Endothelial cell of umbilical vein (primary cell): ENCODE data around the gene IFI27. TPM values are rescaled to one million over a fixed set of nuclear protein-coding genes. Genes with fewer than 3 reads are reported as not detected.

Experiments
- BruUV-seq: library from RNA; stranded (reverse); fragments of 400-500 nt; replicated peaks from 2 replicates; lab custom pipeline; 2021; lab: Mats Ljungman, UMichigan
- CTCF ChIA-PET: fragments of 300-600, 350-600 bp; sonication (Branson Sonifier 250); formaldehyde crosslinking; loops from one replicate; lab custom pipeline; 2021; ENCODE audit warnings: antibody characterized with exemption, inconsistent platforms; lab: Charles Lee
- POLR2A ChIA-PET: fragments of 300-600, 350-600 bp; sonication (Branson Sonifier 250); formaldehyde crosslinking; loops from one replicate; lab custom pipeline; 2021; ENCODE audit warnings: antibody characterized with exemption, inconsistent platforms; lab: Charles Lee
- DNase-seq: peaks from one replicate; pipeline ENCODE4 v3.0.0-alpha.2; 2011; ENCODE audit warnings: low read depth, low spot score
- FAIRE-seq: peaks from 2 replicates; lab custom pipeline; 2011; peaks lifted over from hg19 to GRCh38; lab: Jason Lieb, UNC
- H2AFZ ChIP-seq: 2 replicates; pipeline ENCODE4 v1.6.0; 2012; ENCODE audit warnings: low read depth, low read length, control low read depth, inconsistent platforms
- H3K27ac ChIP-seq: 2 replicates; pipeline ENCODE4 v1.5.1; 2011; ENCODE audit warnings: low read depth, mild to moderate bottlenecking, control low read depth, low read length, moderate library complexity; ENCODE audit not compliant: insufficient read depth
- H3K27me3 ChIP-seq, 2 experiments: 2 replicates each; pipeline versions ENCODE4 v1.6.0 to v1.6.1; 2011; ENCODE audit warnings: low read length in 2 of 2, mixed read lengths in 1 of 2; ENCODE audit not compliant: control insufficient read depth in 2 of 2, insufficient read depth in 2 of 2
- H3K36me3 ChIP-seq, 2 experiments: 2 replicates in 1 of 2; 3 replicates in 1 of 2; pipeline ENCODE4 v1.5.1; 2011; ENCODE audit warnings: low read length in 2 of 2, mild to moderate bottlenecking in 1 of 2, moderate library complexity in 1 of 2; ENCODE audit not compliant: control insufficient read depth in 2 of 2, insufficient read depth in 2 of 2; ENCODE audit errors: extremely low read depth in 1 of 2
- H3K4me1 ChIP-seq: 3 replicates; pipeline ENCODE4 v1.5.1; 2011; ENCODE audit warnings: mild to moderate bottlenecking, low read length; ENCODE audit not compliant: control insufficient read depth, insufficient read depth; ENCODE audit errors: extremely low read depth
- H3K4me2 ChIP-seq: 2 replicates; pipeline ENCODE4 v1.6.1; 2011; ENCODE audit warnings: low read length, control low read depth, mixed read lengths; ENCODE audit not compliant: insufficient read depth
- H3K4me3 ChIP-seq, 3 experiments: fragments of 200-600 bp in 1 of 3; sonication (generic), shearing (Covaris generic) in 1 of 3; replicated peaks in 1 of 3; 2 replicates each; pipeline ENCODE4 v1.5.1; 2011 to 2016; ENCODE audit warnings: control low read depth in 3 of 3, low read length in 3 of 3, mild to moderate bottlenecking in 2 of 3, inconsistent platforms in 1 of 3, low read depth in 1 of 3, moderate library complexity in 1 of 3; ENCODE audit not compliant: insufficient read depth in 1 of 3
- H3K79me2 ChIP-seq: 2 replicates; pipeline ENCODE4 v1.6.0; 2012; ENCODE audit warnings: low read length, inconsistent platforms; ENCODE audit not compliant: control insufficient read depth, insufficient read depth
- H3K9ac ChIP-seq: replicated peaks from 2 replicates; pipeline ENCODE3; 2011; ENCODE audit warnings: low read length, control low read depth; ENCODE audit not compliant: insufficient read depth; ENCODE audit errors: extremely low read depth
- H3K9me1 ChIP-seq: replicated peaks from 3 replicates; pipeline ENCODE4 v1.6.0; 2011; ENCODE audit warnings: mild to moderate bottlenecking, low read length; ENCODE audit not compliant: control insufficient read depth, insufficient read depth; ENCODE audit errors: extremely low read depth
- H3K9me3 ChIP-seq: replicated peaks from 2 replicates; pipeline ENCODE4 v1.5.1; 2012; ENCODE audit warnings: low read length, inconsistent platforms; ENCODE audit not compliant: control insufficient read depth, insufficient read depth
- H4K20me1 ChIP-seq: replicated peaks from 2 replicates; pipeline ENCODE3; 2011; ENCODE audit warnings: mild to moderate bottlenecking, low read length; ENCODE audit not compliant: control insufficient read depth, insufficient read depth; ENCODE audit errors: extremely low read depth
- EZH2 ChIP-seq: IDR thresholded peaks from 2 replicates; pipeline ENCODE4 v1.6.1; 2012; ENCODE audit warnings: borderline replicate concordance, low read depth, mild to moderate bottlenecking, moderate library complexity, low read length, inconsistent platforms; ENCODE audit not compliant: severe bottlenecking
- FOS ChIP-seq: IDR thresholded peaks from 2 replicates; pipeline ENCODE4 v1.6.1; 2011; ENCODE audit warnings: mild to moderate bottlenecking, low read length, moderate library complexity, borderline replicate concordance; ENCODE audit not compliant: insufficient read depth
- GATA2 ChIP-seq: IDR thresholded peaks from 2 replicates; pipeline ENCODE4 v1.7.0; 2011; ENCODE audit warnings: low read depth, mild to moderate bottlenecking, moderate library complexity, mixed read lengths, low read length; ENCODE audit not compliant: insufficient read length, insufficient read depth
- JUN ChIP-seq: IDR thresholded peaks from 2 replicates; pipeline ENCODE4 v1.6.1; 2011; ENCODE audit warnings: borderline replicate concordance, low read depth; ENCODE audit not compliant: insufficient read length, insufficient read depth
- MYC ChIP-seq: IDR thresholded peaks from one replicate; pipeline ENCODE4 v1.6.1; 2011; ENCODE audit warnings: mild to moderate bottlenecking, low read depth, low read length
- POLR2A ChIP-seq: IDR thresholded peaks from 2 replicates; pipeline ENCODE4 v1.6.1; 2012; ENCODE audit warnings: low read depth, mild to moderate bottlenecking, control low read depth, low read length
- POLR2AphosphoS5 ChIP-seq: IDR thresholded peaks from 2 replicates; pipeline ENCODE4 v1.6.1; 2012; ENCODE audit warnings: low read depth, mild to moderate bottlenecking, control low read depth, low read length, moderate library complexity; ENCODE audit not compliant: insufficient read depth
- dilution Hi-C: fragments of 300-500 bp; cut with MboI; formaldehyde crosslinking; loops from one replicate; pipeline ENCODE4 v1.15.0; 2019; ENCODE audit warnings: low sequenced_read_pairs; ENCODE audit not compliant: extremely low pct_ligation_motif_present
- intact Hi-C: fragments of 100-400 bp; cut with micrococcal nuclease; formaldehyde crosslinking; loops from one replicate; pipeline ENCODE4 v1.10.0; 2022
- polyA plus RNA-seq, 4 experiments: library from polyadenylated mRNA; depleted of rRNA in 3 of 4; stranded (reverse) in 3 of 4; unstranded in 1 of 4; fragments of >200 nt; gene quantifications; 2 replicates each; pipeline versions ENCODE4 v1.2.1 to v1.2.3, GENCODE V29; 2011 to 2012; ENCODE audit warnings: missing spikeins in 1 of 4
- total RNA-seq: library from RNA; stranded (reverse); gene quantifications from 2 replicates; pipeline ENCODE4 v1.2.3, GENCODE V29; 2021
- TF ChIP-seq, protein P1 (sequence below): IDR thresholded peaks from 2 replicates; pipeline ENCODE4 v1.6.1; 2011; ENCODE audit not compliant: insufficient read depth, insufficient read length
- TF ChIP-seq, protein P2 (sequence below), 2 donors: IDR thresholded peaks; 1 replicate in 1 of 2; 2 replicates in 1 of 2; pipeline ENCODE4 v1.5.1; 2011; ENCODE audit warnings: low read length in 2 of 2, mild to moderate bottlenecking in 2 of 2, moderate library complexity in 2 of 2, control low read depth in 1 of 2, inconsistent platforms in 1 of 2, low read depth in 1 of 2; ENCODE audit not compliant: insufficient read depth in 1 of 2; ENCODE audit errors: extremely low read depth in 1 of 2

Gene IFI27
- total and polyA plus RNA-seq, 2 donors (not counting 3 experiments of a cell fraction or from before 2014, with no cell fraction given): 126 to 1,265 TPM

DNA sequence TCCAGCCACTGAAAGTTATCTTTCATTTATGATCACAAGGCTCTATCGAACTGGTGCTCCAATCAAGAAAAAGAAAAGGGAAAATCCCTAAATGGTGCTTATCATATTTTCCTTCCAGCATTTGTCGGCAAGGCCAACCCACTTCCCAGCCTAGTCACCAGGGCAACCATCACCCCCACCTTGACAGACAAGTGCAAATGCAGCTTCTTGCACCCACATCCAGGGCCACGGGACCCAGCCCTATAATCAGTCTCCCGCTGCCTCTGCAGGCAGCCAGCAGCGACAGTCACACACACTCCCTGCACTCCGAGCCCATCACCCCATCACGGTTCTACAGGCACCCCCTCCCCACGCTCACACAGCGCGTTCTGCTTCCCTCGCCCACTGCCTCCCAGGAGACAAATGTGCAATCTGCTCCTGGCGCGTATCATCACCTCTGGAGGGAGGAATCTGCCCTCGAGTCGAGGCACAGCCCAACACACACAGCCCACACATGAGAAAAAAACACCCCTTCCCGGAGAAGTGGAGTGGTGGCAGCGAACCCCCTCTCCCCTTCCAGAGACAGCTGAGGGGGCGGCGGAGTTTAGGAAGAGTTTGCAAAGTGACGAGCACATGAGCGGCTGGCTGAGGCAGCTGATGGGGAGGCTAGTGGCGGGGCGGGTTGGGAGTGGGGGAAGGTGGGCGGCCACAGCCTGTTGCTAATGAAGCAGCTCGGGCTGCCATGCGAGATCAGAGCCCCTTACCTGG is 54.3 kb downstream of the IFI27 start:
- BruUV-seq: no TSS peak
- Histone ChIP-seq H3K4me3 (no peak overlapping the region), H3K79me2 (no peaks in the 10 kb centered on the region), H3K27ac (no peak overlapping the region), H3K4me2 (no peak overlapping the region), H4K20me1 (no peaks in the 10 kb centered on the region), H3K36me3 (no peaks in the 10 kb centered on the region), H3K9me3 (no peaks in the 10 kb centered on the region), H3K9me1 (no peaks in the 10 kb centered on the region), H2AFZ (no peak overlapping the region), H3K4me1 (no peaks in the 10 kb centered on the region), H3K27me3 (peaks cover 6 to 8% of the 10 kb centered on the region in 2 experiments), H3K9ac (no peak overlapping the region)
- intact Hi-C loops: no loop called here
- FAIRE-seq: no peak
- TF ChIP-seq FOS: no peak
- TF ChIP-seq POLR2AphosphoS5: no peak
- TF ChIP-seq JUN: no peak
- no peak for TF ChIP-seq MYC
- no peak for TF ChIP-seq POLR2A
- TF ChIP-seq, protein P1, sequence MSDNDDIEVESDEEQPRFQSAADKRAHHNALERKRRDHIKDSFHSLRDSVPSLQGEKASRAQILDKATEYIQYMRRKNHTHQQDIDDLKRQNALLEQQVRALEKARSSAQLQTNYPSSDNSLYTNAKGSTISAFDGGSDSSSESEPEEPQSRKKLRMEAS: no peak
- no peak for TF ChIP-seq EZH2
- TF ChIP-seq GATA2: no peak
- TF ChIP-seq, protein P2, sequence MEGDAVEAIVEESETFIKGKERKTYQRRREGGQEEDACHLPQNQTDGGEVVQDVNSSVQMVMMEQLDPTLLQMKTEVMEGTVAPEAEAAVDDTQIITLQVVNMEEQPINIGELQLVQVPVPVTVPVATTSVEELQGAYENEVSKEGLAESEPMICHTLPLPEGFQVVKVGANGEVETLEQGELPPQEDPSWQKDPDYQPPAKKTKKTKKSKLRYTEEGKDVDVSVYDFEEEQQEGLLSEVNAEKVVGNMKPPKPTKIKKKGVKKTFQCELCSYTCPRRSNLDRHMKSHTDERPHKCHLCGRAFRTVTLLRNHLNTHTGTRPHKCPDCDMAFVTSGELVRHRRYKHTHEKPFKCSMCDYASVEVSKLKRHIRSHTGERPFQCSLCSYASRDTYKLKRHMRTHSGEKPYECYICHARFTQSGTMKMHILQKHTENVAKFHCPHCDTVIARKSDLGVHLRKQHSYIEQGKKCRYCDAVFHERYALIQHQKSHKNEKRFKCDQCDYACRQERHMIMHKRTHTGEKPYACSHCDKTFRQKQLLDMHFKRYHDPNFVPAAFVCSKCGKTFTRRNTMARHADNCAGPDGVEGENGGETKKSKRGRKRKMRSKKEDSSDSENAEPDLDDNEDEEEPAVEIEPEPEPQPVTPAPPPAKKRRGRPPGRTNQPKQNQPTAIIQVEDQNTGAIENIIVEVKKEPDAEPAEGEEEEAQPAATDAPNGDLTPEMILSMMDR (IDR thresholded peaks at IDR 0.05; ENCODE audit: extremely low read depth in 1 of 2, insufficient read depth in 1 of 2, low read depth in 1 of 2, low read length in 2 of 2): no peak
- POLR2A ChIA-PET: no interaction called here
- CTCF ChIA-PET: interaction anchor here (0.6 kb wide), 1 partner anchor 191 kb away, joined by 4 read pairs; no protein-coding TSS in a partner anchor
- dilution Hi-C loops: no loop called here
- no peak for DNase-seq
